ENCODE results near the gene USP13.

DNA sequence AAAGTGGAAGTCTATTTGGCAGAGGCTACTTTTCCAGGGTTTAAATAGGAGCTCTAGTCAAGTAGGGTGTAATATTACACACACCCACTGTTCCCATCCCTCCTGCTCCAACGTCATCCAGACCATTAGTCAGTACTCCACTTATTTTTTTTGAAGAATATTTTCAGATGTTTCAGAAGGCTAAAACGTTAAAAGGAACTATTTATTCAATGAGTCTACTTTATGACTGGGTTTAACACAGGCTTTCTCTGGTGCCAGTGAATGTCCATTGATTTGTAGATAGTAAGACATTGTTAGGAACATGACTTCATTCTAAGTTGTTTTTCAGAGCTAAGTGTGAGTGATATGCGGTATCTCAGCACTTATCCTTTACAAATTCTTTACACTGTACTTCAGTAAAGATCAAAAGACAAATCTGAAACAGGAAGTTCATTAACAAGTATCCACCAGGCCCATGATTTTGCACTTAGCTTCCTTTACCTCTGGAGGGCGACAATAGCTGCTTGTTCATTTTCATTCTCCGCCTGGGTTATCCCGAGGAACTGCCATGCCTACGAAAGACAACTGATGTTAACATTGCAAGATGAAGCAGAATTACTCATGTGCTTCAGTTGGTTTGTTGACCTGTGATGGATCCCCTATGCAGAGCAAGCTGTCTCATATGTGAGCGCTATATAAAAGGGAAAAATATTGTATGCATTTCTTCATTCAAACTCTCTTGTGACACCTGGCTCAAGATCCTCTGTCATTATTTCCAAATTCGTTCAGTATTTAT, 158.7 kb downstream of the USP13 start:
- TF ChIP-seq, protein P1, sequence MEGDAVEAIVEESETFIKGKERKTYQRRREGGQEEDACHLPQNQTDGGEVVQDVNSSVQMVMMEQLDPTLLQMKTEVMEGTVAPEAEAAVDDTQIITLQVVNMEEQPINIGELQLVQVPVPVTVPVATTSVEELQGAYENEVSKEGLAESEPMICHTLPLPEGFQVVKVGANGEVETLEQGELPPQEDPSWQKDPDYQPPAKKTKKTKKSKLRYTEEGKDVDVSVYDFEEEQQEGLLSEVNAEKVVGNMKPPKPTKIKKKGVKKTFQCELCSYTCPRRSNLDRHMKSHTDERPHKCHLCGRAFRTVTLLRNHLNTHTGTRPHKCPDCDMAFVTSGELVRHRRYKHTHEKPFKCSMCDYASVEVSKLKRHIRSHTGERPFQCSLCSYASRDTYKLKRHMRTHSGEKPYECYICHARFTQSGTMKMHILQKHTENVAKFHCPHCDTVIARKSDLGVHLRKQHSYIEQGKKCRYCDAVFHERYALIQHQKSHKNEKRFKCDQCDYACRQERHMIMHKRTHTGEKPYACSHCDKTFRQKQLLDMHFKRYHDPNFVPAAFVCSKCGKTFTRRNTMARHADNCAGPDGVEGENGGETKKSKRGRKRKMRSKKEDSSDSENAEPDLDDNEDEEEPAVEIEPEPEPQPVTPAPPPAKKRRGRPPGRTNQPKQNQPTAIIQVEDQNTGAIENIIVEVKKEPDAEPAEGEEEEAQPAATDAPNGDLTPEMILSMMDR (IDR thresholded peaks at IDR 0.05; ENCODE audit: low read depth, low read length, missing input control), result peak; percentile 41
- TF ChIP-seq, protein P2, sequence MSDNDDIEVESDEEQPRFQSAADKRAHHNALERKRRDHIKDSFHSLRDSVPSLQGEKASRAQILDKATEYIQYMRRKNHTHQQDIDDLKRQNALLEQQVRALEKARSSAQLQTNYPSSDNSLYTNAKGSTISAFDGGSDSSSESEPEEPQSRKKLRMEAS (IDR thresholded peaks at IDR 0.05), result no peak
- TF ChIP-seq, protein P3, sequence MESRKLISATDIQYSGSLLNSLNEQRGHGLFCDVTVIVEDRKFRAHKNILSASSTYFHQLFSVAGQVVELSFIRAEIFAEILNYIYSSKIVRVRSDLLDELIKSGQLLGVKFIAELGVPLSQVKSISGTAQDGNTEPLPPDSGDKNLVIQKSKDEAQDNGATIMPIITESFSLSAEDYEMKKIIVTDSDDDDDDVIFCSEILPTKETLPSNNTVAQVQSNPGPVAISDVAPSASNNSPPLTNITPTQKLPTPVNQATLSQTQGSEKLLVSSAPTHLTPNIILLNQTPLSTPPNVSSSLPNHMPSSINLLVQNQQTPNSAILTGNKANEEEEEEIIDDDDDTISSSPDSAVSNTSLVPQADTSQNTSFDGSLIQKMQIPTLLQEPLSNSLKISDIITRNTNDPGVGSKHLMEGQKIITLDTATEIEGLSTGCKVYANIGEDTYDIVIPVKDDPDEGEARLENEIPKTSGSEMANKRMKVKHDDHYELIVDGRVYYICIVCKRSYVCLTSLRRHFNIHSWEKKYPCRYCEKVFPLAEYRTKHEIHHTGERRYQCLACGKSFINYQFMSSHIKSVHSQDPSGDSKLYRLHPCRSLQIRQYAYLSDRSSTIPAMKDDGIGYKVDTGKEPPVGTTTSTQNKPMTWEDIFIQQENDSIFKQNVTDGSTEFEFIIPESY (IDR thresholded peaks at IDR 0.05), result no peak
- TF ChIP-seq, protein P4, sequence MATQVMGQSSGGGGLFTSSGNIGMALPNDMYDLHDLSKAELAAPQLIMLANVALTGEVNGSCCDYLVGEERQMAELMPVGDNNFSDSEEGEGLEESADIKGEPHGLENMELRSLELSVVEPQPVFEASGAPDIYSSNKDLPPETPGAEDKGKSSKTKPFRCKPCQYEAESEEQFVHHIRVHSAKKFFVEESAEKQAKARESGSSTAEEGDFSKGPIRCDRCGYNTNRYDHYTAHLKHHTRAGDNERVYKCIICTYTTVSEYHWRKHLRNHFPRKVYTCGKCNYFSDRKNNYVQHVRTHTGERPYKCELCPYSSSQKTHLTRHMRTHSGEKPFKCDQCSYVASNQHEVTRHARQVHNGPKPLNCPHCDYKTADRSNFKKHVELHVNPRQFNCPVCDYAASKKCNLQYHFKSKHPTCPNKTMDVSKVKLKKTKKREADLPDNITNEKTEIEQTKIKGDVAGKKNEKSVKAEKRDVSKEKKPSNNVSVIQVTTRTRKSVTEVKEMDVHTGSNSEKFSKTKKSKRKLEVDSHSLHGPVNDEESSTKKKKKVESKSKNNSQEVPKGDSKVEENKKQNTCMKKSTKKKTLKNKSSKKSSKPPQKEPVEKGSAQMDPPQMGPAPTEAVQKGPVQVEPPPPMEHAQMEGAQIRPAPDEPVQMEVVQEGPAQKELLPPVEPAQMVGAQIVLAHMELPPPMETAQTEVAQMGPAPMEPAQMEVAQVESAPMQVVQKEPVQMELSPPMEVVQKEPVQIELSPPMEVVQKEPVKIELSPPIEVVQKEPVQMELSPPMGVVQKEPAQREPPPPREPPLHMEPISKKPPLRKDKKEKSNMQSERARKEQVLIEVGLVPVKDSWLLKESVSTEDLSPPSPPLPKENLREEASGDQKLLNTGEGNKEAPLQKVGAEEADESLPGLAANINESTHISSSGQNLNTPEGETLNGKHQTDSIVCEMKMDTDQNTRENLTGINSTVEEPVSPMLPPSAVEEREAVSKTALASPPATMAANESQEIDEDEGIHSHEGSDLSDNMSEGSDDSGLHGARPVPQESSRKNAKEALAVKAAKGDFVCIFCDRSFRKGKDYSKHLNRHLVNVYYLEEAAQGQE (IDR thresholded peaks at IDR 0.05), result no peak
- TF ChIP-seq YY1 (IDR thresholded peaks at IDR 0.05), result no peak
- TF ChIP-seq GABPA (IDR thresholded peaks at IDR 0.05 in 1 of 2, conservative IDR thresholded peaks at IDR 0.05 in 1 of 2), result no peak
- no peak for TF ChIP-seq EGR1 (IDR thresholded peaks at IDR 0.05; ENCODE audit: low read depth in 2 of 2)
